HG03565 (cell line): ENCODE measurements around the gene HOXB9.

Source experiments
- ATAC-seq: cut with Tn5 transposase; IDR thresholded peaks from one replicate; pipeline ENCODE4 v1.9.1; 2021; ENCODE audit warnings: mild to moderate bottlenecking, moderate library complexity; ENCODE audit not compliant: unreplicated experiment

Gene HOXB9

DNA sequence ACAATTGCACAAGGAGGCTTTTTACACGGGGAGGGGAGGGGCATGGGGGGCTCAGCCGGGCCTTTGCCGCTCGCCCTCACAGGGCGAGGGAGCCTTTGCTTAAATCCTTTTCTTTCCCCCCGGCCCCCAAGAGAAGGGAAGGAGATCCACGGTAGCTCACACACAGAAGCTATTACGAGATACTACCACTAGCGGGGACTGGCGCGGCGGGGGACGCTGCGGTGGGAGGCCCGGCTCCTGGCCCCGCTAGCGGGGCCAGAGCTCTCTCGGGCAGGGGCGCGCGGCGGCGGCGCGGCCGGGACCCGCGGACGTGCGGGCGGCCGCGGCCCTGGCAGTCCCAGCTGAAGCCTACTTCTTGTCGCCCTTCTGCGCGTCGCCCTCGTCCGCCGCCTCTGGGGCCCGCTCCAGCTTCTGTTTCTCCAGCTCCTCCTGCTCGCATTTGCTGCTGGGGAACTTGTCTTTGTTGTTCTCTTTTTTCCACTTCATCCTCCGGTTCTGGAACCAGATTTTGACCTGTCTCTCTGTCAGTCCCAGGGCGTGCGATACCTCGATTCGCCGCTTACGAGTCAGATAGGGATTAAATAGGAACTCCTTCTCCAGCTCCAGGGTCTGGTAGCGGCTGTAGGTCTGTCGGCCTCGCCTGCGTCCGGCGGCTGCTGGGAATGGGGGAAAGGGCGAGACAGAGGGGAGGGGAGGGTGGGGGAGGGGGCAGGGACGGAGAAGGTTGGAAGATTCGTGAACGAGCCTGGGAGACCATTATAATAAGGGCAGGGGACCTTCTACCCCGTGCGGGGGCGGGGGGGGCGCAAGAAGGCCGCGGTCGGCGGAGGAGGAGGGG lies 13.1 kb downstream of the HOXB9 start:
- no peak for ATAC-seq

DNA sequence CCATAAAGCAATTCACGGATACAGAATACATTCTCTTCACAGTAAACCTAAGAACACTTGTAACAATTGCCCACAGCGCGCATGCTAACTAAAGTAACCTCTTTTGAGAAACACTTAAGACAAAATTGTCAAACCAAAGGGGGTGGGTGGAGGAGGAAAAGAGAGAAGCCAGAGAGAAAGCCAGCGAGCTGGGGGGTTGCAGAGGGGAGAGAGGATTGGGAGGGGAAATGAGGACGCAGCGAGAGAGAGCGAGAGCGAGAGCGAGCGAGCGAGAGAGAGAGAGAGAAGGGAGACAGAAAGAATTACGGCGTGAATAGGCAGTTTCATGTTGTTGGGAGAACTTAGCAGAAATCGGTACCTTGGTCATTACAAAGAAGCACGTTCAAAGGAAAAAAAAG lies 13.7 kb downstream of the HOXB9 start:
- no peak for ATAC-seq

DNA sequence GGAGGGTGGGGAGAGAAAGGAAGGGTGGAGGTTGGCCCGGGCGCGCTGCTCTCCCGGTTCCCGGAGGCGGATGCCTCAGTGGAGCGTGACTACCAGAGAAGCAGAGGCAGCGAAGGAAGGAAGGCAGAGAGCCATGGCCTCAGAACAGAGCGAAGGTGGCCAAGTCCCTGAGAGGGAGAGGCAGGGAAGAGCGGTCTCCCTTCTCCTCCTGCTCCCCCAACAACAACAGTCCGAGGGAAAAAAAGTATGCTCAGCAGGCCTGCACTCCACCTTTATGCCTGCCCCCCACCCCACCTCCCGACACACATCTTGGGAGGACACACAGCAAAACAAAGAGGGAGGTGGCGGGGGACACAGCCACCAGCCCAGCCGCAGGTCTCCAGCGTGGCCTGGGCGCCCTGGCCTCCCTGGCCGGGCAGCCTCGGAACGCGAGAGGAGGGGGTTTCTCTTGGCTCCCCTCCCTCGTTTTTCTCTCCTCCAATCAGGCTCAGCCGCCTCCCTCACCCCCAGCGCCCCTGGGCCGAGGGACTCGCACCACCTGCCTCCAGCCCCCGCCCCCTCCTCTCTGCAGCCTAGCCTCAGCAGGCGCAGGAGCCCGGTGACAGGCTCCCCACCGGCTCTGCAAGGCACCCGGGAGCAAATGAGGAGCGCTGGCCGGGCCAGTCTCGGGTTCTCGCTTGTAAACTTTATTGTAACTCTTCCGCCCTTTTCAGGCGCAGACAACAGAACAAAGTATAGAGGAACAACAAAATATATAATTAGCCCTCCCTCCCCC lies 14.3 kb downstream of the HOXB9 start:
- no peak for ATAC-seq

DNA sequence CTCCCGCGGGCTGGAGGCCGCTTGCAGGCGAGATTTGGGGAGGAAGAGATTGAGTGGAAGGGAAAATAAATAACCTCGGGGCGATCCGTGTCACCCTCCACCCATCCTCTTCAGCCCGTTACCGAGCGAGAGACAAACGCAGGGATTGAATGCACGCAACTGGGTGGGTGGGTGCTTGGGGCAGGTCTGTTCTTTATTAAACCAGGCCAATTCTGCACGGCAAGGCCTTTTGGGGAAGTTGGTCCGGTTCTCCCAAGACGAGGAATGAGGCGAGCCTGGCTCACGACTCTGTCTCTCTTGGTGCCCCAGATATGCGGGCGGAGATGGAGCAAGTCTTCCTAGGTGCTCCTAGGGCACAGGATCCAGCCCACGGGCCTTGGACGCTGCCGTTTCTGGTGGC lies 14.9 kb downstream of the HOXB9 start:
- no peak for ATAC-seq

DNA sequence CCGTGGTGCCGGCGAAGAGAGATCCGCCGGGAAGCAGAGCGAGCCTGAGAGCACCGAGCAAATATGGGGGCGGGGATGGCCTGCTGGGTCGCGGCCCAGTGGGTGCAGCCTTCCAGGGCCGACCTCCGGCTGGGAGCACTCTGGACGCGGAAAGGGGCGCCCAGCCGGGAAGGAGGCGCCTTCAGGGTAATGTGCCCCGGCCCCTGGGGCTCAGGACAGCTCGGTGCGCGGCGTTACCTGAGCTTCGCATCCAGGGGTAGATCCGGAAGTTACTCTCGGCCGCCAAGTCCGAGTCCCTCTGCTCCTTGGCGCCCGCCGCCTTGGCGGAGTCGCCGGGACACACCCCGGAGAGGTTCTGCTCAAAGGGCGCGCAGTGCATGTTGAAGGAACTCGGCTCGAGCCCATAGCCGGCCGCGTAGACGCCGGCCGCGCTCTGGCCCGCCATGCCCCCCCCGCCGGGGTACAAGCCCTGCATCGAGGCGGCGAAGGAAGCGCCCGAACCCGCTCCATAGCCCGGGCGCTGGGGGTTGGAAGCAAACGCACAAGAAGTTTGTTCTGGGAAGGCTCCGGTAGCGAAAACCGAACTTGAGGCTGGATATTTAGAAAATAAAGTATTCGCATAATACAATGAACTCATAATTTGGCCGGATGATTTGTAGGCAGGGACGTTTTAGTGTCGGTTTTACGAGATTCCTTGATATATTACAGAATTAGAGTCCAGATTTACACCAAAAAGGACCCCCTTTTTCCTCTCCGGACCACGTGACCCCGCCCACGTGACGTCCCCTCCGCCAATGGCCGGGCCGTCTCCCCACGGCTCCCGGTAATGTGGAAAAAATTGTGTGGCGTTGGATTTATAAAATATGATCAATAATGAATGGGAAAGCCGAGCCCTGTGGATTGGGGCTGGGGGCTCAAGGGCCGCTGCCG lies 15.6 kb downstream of the HOXB9 start, which contains the start of gene HOXB7:
TSS of gene HOXB7 (minus strand) at position 736 of the 930 bp plus-strand sequence. CDS start at position 637, 99 bp downstream.
- no peak for ATAC-seq

DNA sequence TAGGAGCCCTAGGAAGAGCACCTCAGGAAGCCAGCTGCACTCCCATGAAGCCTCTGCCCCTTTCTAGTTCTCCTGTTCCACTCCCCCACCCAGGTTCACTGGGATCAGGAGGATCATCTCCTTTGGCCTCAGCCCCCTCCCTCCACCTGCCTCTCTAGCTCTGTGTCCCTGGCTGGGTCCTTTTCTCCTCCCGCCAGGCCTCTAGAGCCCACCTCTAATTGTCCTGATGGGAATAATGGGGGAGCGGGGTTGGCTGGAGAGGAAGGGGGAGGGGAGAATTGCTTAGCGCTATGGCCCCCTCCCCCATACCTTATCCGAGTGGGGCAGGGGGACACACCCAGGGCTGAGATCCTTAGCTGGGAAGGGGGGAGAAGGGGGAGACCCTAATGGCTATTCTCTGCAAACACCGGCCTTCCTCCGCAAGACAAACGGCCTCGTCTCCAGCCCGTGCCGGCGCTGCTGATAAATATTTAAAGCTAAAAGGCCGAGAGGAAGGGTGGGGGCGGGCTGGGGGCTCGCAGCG lies 16.3 kb downstream of the HOXB9 start:
- ATAC-seq, result no peak

DNA sequence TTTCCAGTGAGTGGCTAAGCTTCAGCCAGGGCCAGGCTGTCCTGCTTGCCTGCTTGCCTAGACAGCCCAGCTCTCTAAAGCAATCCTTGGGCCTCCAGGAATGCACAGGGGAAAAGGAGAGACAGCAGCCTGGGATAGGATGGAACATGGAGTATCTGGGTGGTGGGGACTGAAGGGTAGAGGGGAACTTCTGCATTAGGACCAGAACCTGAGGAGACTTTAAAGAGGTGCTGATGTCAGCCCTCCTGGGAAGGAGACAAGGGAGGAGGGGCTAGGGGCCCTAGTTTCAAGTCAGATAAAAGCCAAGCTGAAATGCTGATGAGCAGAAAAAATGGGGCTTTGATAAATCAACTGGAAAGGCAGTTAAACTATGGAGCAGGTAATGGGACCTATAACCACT lies 17.1 kb downstream of the HOXB9 start:
- no peak for ATAC-seq

DNA sequence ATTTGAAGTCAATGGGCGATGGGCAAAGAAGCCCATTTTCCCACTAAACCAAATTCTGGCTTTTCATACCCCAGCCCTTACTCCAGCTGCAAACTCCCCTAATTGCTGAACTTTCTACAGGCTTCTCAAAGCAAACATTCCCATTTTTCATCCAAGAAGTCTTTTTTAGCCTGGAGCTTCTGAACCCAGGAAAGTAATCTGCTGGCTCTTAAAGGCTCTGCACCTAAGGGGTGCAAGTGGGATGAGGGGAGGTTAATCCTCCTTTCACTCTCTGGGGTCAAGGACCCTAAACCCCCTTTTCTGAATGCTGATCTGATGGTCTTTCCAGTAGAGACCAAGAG lies 17.7 kb downstream of the HOXB9 start:
- ATAC-seq, result no peak

DNA sequence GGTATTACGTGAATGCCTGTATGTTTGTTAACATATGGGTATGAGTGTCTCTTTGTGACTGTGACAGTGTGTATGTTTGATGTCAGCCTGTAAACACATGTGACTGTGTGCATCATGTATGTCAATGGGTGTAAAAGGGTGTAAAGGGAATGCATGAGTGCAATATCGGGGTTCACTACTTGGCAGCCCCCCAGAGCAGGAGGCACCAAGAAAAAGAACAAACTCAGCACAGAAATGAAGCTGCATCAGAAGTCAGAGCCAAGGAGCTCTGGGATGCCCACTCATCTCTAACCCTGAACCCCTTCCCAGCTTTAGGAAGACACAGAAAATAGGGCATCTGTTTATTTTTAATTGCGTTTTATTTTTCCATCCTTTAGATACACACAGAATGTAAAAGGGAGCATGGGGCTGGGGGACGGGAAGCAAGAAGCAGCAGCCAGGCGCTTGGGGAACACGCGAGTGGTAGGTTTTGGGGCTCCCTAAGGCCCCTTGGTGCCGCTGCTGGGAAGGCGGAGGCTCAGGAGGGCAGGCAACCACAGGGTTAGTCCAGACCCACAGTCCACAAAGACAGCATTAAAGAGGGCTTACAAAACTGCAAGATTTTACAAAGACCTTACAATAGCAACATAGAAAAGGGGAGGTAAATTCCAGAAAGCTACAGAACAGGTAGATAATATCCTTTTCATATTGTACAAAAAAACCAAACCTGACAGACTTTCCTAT lies 19.1 kb downstream of the HOXB9 start:
- ATAC-seq, result no peak

DNA sequence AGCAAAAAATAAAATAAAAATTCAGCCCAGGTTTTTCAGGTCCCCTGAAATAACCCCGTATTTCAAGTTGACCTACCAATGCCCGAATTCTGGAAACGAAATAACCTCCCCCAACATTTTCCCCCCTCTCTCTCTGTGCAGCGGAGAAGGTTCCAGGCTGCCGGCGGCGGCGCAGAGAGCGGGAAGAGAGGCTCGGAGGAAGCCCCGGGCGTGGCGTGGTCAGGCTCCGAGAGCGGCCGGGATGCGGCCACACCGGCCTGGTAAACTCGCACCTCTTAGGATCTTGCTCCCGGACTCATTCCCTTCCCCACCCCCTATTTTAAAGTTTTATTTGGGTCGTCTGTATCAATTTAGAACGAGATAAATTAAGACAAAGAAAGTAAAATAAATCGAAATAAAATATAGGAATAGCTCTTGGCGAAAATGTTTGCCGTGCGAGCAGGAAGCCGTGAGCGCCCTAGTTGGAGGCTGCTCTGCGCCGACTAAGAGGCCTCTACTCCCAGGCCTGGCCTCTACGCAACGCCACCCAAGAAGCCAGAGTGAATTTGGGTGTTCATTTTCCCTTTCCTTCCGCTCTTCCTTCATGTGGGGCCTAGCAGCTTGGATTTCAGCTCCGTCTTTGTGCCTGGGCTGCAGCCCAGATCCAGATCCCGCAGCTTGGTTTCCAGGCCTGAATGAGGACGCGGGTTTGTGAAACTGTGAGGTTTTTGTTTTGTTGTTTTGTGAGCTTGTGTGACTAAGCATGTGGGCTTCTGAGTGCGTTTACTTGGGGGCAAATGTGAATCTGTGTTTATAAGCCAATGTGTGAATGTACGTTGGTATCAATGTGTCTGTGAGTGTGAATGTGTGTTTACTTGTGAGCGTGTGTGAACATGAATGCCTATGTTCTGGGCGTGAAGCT lies 19.9 kb downstream of the HOXB9 start:
- no peak for ATAC-seq

DNA sequence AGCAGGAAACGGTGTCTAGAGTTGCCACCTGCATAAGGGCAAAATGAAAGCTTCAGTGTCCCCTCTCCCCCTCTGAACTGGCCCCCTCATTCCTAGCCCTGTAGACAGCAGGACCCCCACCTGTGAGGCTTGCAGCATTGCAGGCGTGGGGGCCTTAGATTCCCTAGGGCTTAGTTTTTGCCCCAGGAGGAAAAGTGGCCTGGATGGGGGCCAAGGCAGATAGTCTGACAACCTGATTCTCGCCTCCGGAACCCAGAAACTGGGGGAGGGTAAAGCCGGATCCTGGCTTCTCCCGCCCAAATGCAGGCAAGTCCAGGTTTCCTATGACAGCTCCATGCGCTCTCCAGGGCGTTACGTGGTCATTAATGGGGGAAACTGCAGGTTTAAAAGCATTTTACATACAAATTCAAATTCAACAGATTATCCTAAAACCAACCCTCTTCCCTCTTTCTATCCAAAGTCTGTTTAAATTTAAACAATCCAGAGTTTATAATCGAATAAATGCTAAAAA lies 20.7 kb downstream of the HOXB9 start:
- ATAC-seq, result no peak

DNA sequence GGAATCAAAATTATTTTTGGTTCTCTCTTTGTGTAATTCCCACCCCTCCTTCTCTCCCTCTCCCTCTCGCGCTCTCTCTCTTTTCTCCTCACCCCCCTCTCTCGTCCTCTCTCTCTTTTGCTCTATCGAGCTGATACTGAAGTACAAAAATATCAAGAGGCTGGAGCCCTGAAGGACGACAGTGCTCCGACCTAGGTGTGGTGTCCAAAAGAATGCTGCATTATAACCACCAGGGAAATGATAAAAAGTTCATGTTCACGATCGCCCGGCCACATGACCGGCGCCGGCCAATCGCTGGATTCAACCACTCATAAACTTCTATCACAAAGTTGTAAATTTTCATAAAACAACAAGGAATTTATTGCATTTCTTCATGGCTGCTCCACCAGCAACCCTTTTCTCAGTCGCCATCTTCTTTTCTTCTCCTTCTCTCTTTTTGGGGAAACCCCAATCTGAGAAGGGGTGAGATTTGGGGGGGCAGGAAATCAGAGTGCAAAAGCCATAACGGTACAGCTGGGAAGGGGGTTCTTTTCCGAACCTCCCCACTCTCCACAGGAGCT lies 21.3 kb downstream of the HOXB9 start, which contains the start of gene HOXB6:
TSS of gene HOXB6 (minus strand) at position 217 of the 560 bp plus-strand sequence. CDS start 6,836 bp downstream, outside the sequence.
- no peak for ATAC-seq

DNA sequence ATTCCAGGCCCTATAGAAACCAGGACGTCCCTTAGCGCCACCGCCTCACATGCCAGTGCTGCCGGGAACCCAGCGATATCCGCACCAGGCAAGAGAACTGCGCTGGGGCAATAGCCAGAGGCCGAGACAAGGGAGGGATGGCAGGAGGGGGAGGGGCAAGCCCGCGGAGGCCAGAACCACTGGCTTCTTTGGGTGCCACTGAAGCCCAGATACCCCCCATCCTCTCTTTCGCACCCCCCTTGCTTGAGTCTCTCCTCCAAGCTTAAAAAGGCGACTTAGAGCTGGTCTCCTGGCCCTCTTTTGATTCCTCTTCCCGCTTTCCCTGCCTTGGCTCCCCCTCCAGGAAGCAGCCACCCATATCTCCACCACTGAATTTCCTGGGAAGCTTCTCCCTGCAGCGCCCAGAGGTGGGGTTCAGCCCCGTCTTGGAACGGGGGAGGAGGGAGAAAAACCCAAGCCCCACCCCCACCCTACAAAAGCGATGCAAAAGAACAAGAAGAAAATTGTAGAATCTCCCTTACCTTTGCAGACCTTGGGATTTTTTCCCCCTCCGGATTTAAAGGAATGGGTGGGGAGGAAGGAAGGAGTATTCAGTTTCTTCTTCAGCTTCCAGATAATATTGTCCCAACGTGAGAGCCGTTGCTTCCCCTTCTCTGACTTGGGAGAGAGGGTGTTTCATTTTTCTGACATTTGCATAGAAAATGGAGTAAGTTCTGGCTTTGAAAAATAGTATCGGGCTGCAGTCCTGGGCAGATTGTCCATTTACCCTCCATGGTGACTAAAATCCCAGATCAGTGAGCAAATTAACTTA lies 22.0 kb downstream of the HOXB9 start:
- no peak for ATAC-seq

DNA sequence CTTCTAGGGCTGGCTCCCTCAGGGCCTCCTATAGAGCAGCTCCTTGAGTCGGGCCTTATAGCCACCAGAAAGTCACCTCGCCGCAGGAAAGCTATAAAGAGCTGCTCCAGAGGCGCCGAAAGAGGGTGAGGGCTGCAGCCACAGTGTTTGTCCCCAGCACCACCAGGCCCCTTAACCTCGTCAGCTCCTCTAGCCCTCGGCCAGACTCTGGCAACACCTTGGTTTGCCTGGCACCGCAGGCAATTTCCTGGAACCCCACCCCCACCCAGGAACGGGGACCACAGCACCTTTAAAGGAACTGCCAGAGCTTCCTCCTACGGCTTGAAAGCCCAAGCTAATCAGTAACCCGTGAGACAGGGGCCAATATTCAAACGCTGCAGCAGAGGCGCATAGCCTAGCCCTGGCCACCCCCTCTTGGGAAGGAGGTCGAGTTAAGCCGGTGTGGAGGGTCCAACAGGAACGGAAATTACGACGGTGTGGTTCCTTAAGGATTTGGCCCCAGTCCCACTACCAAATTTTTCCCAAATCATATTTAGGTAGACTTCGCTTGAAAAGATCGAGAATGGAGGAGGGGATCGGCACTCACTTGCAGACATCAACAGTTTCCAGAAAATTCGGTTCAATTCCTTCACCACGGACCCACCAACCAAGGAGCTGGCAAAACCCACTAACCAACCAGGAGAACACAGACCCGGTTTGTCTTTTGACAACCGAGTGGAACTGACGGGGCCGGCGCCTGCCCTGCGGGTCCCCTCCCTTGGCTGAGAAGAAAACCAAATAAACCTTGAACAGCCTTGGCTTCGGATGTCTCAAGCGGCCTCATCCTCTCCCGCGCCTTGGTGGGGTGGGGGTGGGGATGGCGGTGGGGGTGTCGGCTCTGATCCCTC lies 24.4 kb downstream of the HOXB9 start:
- no peak for ATAC-seq

DNA sequence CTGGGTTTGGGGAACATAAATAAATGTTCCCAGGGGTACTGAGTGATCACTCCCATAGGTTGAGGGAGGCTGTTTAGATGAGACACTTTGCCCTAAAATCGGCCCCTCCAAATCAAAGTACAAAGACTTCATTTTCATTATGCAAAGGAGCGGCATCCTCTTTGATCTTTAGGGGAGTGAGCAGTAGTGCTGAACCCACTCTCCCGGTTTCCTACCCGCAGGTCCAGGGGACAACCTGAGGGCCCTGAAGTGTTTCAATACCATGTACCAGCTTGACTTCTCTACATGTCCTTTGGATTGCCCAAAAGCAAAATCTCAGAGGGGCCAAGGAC lies 25.0 kb downstream of the HOXB9 start:
- ATAC-seq, result no peak

DNA sequence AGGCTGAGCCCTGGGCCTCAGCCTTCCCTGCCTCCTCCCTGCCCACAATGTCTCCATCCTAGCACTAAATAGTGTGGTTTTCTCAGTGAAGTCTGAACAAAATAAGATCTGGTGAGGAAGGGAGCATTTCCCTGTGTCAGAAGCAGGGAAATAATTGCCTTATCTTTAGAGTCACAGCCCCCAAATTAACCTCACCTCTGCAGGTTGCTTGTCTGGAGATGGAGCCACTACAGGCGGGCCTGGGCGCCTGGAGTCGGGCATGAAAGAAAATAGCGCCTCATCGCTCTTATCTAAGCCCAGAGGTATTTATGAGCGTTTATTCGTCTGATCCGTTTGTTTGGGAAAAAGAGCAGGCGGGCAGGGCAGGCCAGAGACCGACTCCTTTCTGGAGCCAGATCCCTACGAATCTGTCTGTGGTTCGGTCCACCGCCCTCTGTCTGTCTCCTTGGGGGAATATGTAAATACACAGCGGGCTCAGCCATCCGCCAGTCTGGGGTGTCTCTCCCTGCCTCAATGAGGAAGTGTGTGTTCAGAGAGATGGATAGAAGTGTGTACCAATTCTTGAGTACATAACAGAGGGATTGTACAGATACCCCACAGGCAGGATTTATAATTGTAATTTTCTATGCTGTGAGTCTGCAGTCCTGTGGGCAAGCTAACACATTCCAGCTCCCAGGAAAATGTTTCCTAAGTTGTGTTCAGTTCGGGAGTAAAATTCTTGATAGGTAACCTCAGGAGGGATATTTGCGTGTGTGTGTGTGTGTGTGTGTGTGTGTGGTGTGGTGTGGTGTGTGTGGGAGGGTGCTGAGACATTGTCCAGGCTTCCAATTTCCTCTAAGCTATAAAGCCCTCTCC lies 25.7 kb downstream of the HOXB9 start:
- no peak for ATAC-seq
